ENCODE results near the gene PCBP3.

- TF ChIP-seq CTCF (optimal IDR thresholded peaks at IDR 0.05 in 1 of 3, IDR thresholded peaks at IDR 0.05 in 1 of 3, conservative IDR thresholded peaks at IDR 0.05 in 1 of 3; ENCODE audit: extremely low read depth in 1 of 3, insufficient read depth in 2 of 3, low read length in 3 of 3), result no peak
- no peak for TF ChIP-seq EZH2 (IDR thresholded peaks at IDR 0.05; ENCODE audit: low read length)
Observed at GRCh38 chr21:45620201-45620923, 23.2 kb upstream of the PCBP3 start.
